ENCODE results near the gene PEX14.

DNA sequence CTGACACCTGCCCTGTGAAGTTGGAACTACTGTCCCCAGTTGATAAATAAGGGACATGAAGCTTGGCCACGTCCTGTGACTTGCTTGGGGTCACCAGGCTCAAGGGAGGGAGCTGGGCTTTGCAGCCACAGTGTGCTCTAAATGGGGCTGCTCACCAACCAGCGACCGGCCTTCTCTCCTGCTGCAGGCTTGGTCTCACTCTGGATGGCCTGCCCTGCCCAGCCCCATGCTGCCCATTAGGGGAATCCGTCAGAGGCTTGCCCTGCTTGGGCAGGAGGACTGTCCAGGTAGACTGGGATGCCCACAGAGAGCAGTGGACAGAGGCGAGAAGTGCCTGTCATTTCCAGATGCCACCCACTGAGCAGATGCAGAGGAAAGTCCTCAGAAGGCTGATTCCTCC, 45.8 kb upstream of the PEX14 start:
- TF ChIP-seq CTCF (IDR thresholded peaks at IDR 0.05; ENCODE audit: poor library complexity, severe bottlenecking): no peak
- no peak for TF ChIP-seq EP300 (conservative IDR thresholded peaks at IDR 0.05; ENCODE audit: poor library complexity, severe bottlenecking)
- no peak for TF ChIP-seq POLR2AphosphoS5 (IDR thresholded peaks at IDR 0.05)
- no peak for TF ChIP-seq EZH2 (IDR thresholded peaks at IDR 0.05; ENCODE audit: borderline replicate concordance, insufficient read depth, low read length, poor library complexity, severe bottlenecking)
- no peak for TF ChIP-seq TAF1 (IDR thresholded peaks at IDR 0.05; ENCODE audit: low read depth)
